NB4 (cell line): ENCODE data around the gene GIT2.

Experiments used
- CTCF ChIP-seq: IDR thresholded peaks from one replicate; pipeline ENCODE4 v1.5.1; 2012; ENCODE audit warnings: low read depth, low read length
- POLR2A ChIP-seq: IDR thresholded peaks from 2 replicates; pipeline ENCODE4 v1.6.1; 2011; ENCODE audit warnings: mild to moderate bottlenecking; ENCODE audit not compliant: insufficient read length; ENCODE audit errors: extremely low read depth
- TF ChIP-seq, protein P1 (sequence below): IDR thresholded peaks from 2 replicates; pipeline ENCODE4 v1.6.1; 2011; ENCODE audit warnings: low read depth, low read length

GRCh38 chr12:109928058-109928656, 68.0 kb downstream of the GIT2 start:
- TF ChIP-seq, protein P1, sequence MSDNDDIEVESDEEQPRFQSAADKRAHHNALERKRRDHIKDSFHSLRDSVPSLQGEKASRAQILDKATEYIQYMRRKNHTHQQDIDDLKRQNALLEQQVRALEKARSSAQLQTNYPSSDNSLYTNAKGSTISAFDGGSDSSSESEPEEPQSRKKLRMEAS, result no peak
- no peak for TF ChIP-seq CTCF
- no peak for TF ChIP-seq POLR2A
